CD4-positive, alpha-beta T cell treated with Interleukin-15 for 4 hours (primary cell): Measurements from ENCODE around the gene FAM3D.
"Not testable (repeated sequence)": the region's sequence is repeated elsewhere in the genome, so short reads cannot be mapped to it uniquely, and the experiment has no call there.

ENCODE experiments used
- DNase-seq: peaks from one replicate; pipeline ENCODE4 v3.0.0-alpha.2; 2020; ENCODE audit warnings: low spot score

The FAM3D gene

GRCh38 chr3:58683001-58683458 is 16.5 kb upstream of the FAM3D start:
- no peak for DNase-seq

GRCh38 chr3:58681863-58682262 is 15.3 kb upstream of the FAM3D start:
- DNase-seq, result no peak

GRCh38 chr3:58680879-58681525 is 14.4 kb upstream of the FAM3D start:
- DNase-seq, result no peak

- no peak for DNase-seq
These were observed 13.5 kb upstream of the FAM3D start for GRCh38 chr3:58679974-58680666.

- DNase-seq, result no peak
These were observed 12.9 kb upstream of the FAM3D start for GRCh38 chr3:58679446-58679845.

GRCh38 chr3:58678177-58678970 is 11.8 kb upstream of the FAM3D start:
- DNase-seq, result not testable (repeated sequence)

GRCh38 chr3:58672880-58673279 is 6.3 kb upstream of the FAM3D start:
- DNase-seq, result no peak

- DNase-seq, result no peak
These were observed 5.9 kb upstream of the FAM3D start for GRCh38 chr3:58672451-58672850.

- no peak for DNase-seq
These were observed 4.0 kb upstream of the FAM3D start for GRCh38 chr3:58670506-58671135.

GRCh38 chr3:58668247-58668646 is 1.7 kb upstream of the FAM3D start:
- DNase-seq, result no peak

GRCh38 chr3:58667704-58668103 is 1.1 kb upstream of the FAM3D start:
- DNase-seq, result no peak

GRCh38 chr3:58667229-58667628 is 655 bp upstream of the FAM3D start:
- DNase-seq, result no peak

- no peak for DNase-seq
These were observed 1.2 kb downstream of the FAM3D start for GRCh38 chr3:58665405-58665804.

GRCh38 chr3:58664611-58665010 is 2.0 kb downstream of the FAM3D start:
- no peak for DNase-seq

GRCh38 chr3:58661836-58662420 is 4.6 kb downstream of the FAM3D start:
- DNase-seq, result no peak

- DNase-seq, result no peak
These were observed 5.6 kb downstream of the FAM3D start for GRCh38 chr3:58660998-58661397.

GRCh38 chr3:58659051-58659675 is 7.4 kb downstream of the FAM3D start:
- no peak for DNase-seq

- DNase-seq, result no peak
These were observed 8.1 kb downstream of the FAM3D start for GRCh38 chr3:58658508-58658907.

GRCh38 chr3:58657571-58658141 is 8.9 kb downstream of the FAM3D start:
- DNase-seq, result no peak

- DNase-seq, result no peak
These were observed 9.5 kb downstream of the FAM3D start for GRCh38 chr3:58657036-58657520.

- DNase-seq, result no peak
These were observed 9.9 kb downstream of the FAM3D start for GRCh38 chr3:58656631-58657030.
